ENCODE results near the gene NUBP1. TPM values are rescaled to one million over a fixed set of nuclear protein-coding genes. Genes with fewer than 3 reads are reported as not detected.

Gene NUBP1
- total RNA-seq, 1 experiment from 2014 or later = 28.9 TPM

DNA sequence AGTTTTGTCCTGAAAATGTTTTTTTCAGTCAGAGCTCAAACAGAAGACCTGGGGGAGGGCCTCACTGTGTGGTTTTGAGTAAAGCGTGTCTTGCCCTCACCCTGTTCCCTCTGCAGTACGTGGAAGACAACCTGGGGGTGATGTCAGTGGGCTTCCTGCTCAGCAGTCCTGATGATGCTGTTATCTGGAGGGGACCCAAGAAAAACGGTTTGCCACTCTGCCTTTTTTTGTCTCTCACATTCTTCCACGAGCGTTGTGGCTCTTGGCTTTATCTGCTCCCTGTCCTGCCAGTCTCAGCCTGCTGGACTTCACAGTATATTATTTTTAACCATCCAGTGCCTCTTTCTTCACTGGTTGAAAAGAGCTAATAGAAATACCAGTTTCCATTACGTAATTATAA is 12.9 kb downstream of the NUBP1 start:
- Histone ChIP-seq H3K36me3 (ENCODE audit: low read depth) (no peaks in the 10 kb centered on the region), H3K79me2 (ENCODE audit: low read depth) (no peaks in the 10 kb centered on the region), H4K20me1 (ENCODE audit: insufficient read depth) (no peaks in the 10 kb centered on the region), H3K4me3 (no peak overlapping the region), H3K4me1 (replicated peaks; ENCODE audit: insufficient read depth) (peaks cover 13% of the 10 kb centered on the region), H3K27me3 (ENCODE audit: insufficient read depth, low read depth) (no peaks in the 10 kb centered on the region), H3K4me2 (no peak overlapping the region), H2AFZ (no peak overlapping the region), H3F3A (ENCODE audit: insufficient read depth, low read depth) (peaks cover 7% of the 10 kb centered on the region; the same call in 1 of the 2 replicates), H3K9me3 (ENCODE audit: insufficient read depth, low read depth) (no peaks in the 10 kb centered on the region), H3K27ac (no peak overlapping the region), H3K9me2 (ENCODE audit: insufficient read depth) (no peaks in the 10 kb centered on the region)
- no TSS peak for BruUV-seq (replicated peaks)
- no peak for DNase-seq
- CTCF ChIA-PET = no interaction called here
- POLR2A ChIA-PET (ENCODE audit: unreplicated experiment) = no interaction called here
- TF ChIP-seq EZH2 (IDR thresholded peaks at IDR 0.05; ENCODE audit: low read depth) = no peak
- TF ChIP-seq, protein P1, sequence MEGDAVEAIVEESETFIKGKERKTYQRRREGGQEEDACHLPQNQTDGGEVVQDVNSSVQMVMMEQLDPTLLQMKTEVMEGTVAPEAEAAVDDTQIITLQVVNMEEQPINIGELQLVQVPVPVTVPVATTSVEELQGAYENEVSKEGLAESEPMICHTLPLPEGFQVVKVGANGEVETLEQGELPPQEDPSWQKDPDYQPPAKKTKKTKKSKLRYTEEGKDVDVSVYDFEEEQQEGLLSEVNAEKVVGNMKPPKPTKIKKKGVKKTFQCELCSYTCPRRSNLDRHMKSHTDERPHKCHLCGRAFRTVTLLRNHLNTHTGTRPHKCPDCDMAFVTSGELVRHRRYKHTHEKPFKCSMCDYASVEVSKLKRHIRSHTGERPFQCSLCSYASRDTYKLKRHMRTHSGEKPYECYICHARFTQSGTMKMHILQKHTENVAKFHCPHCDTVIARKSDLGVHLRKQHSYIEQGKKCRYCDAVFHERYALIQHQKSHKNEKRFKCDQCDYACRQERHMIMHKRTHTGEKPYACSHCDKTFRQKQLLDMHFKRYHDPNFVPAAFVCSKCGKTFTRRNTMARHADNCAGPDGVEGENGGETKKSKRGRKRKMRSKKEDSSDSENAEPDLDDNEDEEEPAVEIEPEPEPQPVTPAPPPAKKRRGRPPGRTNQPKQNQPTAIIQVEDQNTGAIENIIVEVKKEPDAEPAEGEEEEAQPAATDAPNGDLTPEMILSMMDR (conservative IDR thresholded peaks at IDR 0.05) = no peak
- intact Hi-C loops (cut with micrococcal nuclease; ENCODE audit: unreplicated experiment) = loop anchor here (10.0 kb wide), 1 partner anchor 68 kb away; no protein-coding TSS in a partner anchor

- Histone ChIP-seq H3F3A (ENCODE audit: insufficient read depth, low read depth) (no peaks in the 10 kb centered on the region), H3K27ac (no peak overlapping the region), H3K9me2 (ENCODE audit: insufficient read depth) (no peaks in the 10 kb centered on the region), H2AFZ (no peak overlapping the region), H3K4me3 (no peak overlapping the region), H3K79me2 (ENCODE audit: low read depth) (no peaks in the 10 kb centered on the region), H3K27me3 (ENCODE audit: insufficient read depth, low read depth) (no peaks in the 10 kb centered on the region), H4K20me1 (ENCODE audit: insufficient read depth) (no peaks in the 10 kb centered on the region), H3K4me1 (replicated peaks; ENCODE audit: insufficient read depth) (no peaks in the 10 kb centered on the region), H3K36me3 (ENCODE audit: low read depth) (no peaks in the 10 kb centered on the region), H3K9me3 (ENCODE audit: insufficient read depth, low read depth) (no peaks in the 10 kb centered on the region), H3K4me2 (no peak overlapping the region)
- TF ChIP-seq EZH2 (IDR thresholded peaks at IDR 0.05; ENCODE audit: low read depth) = no peak
- TF ChIP-seq, protein P1 (conservative IDR thresholded peaks at IDR 0.05) = no peak
- ChIA-PET CTCF (interaction anchor here (0.6 kb wide), 1 partner anchor 116 kb away, joined by 3 read pairs; the partner anchor contains the start of gene CIITA), POLR2A (ENCODE audit: unreplicated experiment) (no interaction called here)
- BruUV-seq (replicated peaks) = no TSS peak
- intact Hi-C loops (cut with micrococcal nuclease; ENCODE audit: unreplicated experiment) = no loop called here
- DNase-seq = no peak
These were observed 17.2 kb downstream of the NUBP1 start for GRCh38 chr16:10760858-10761257.

DNA sequence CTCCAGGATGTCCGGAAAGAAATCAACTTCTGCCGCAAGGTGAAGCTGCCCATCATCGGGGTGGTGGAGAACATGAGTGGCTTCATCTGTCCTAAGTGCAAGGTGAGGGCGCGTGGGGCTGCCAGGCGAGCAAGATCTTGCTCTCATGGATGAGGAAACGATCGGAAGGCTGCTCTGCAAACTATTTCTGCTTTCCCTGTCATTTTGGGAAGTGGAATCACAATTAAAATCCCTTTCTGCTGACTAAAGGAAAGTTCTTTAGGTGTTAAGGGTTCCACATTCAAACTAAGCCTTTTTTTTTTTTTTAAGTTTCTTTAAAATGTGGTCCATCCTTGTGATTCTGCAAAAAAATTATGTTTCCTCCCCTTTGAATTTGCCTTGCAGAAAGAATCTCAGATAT is 17.7 kb downstream of the NUBP1 start:
- Histone ChIP-seq H3K4me3 (no peak overlapping the region), H3K79me2 (ENCODE audit: low read depth) (no peaks in the 10 kb centered on the region), H3K9me2 (ENCODE audit: insufficient read depth) (no peaks in the 10 kb centered on the region), H4K20me1 (ENCODE audit: insufficient read depth) (no peaks in the 10 kb centered on the region), H3K4me1 (replicated peaks; ENCODE audit: insufficient read depth) (no peaks in the 10 kb centered on the region), H3K9me3 (ENCODE audit: insufficient read depth, low read depth) (no peaks in the 10 kb centered on the region), H3F3A (ENCODE audit: insufficient read depth, low read depth) (no peaks in the 10 kb centered on the region), H3K27ac (no peak overlapping the region), H3K27me3 (ENCODE audit: insufficient read depth, low read depth) (no peaks in the 10 kb centered on the region), H3K4me2 (no peak overlapping the region), H2AFZ (no peak overlapping the region), H3K36me3 (ENCODE audit: low read depth) (no peaks in the 10 kb centered on the region)
- BruUV-seq (replicated peaks) = no TSS peak
- TF ChIP-seq EZH2 (IDR thresholded peaks at IDR 0.05; ENCODE audit: low read depth) = no peak
- TF ChIP-seq, protein P1 (conservative IDR thresholded peaks at IDR 0.05) = no peak
- POLR2A ChIA-PET (ENCODE audit: unreplicated experiment) = no interaction called here
- DNase-seq = no peak
- intact Hi-C loops (cut with micrococcal nuclease; ENCODE audit: unreplicated experiment) = no loop called here
- CTCF ChIA-PET = no interaction called here
